Smooth muscle cell (in vitro differentiated cells): Measurements from ENCODE around the gene AKAP8. TPM values are rescaled to one million over a fixed set of nuclear protein-coding genes. Genes with fewer than 3 reads are reported as not detected.
"Not testable (repeated sequence)": the region's sequence is repeated elsewhere in the genome, so short reads cannot be mapped to it uniquely, and the experiment has no call there.

Experiments used
- DNase-seq: peaks from one replicate; lab custom pipeline; 2025; ENCODE audit not compliant: unreplicated experiment; lab: John Stamatoyannopoulos, UW
- H2AFZ ChIP-seq: fragments of 200-600 bp; sonication (generic); 2 replicates; pipeline ENCODE4 v1.6.0; 2016; ENCODE audit warnings: antibody characterized with exemption, low read depth, mild to moderate bottlenecking
- H3F3A ChIP-seq: fragments of 200-600 bp; sonication (generic); 2 replicates; pipeline ENCODE4 v1.6.0; 2017; ENCODE audit warnings: antibody characterized with exemption, low read depth
- H3K27ac ChIP-seq: fragments of 200-600 bp; sonication (generic); 2 replicates; pipeline ENCODE4 v1.5.1; 2016; ENCODE audit warnings: low read depth, mild to moderate bottlenecking
- H3K27me3 ChIP-seq: fragments of 200-600 bp; sonication (generic); 2 replicates; pipeline ENCODE4 v1.6.1; 2016; ENCODE audit warnings: low read depth, mild to moderate bottlenecking
- H3K36me3 ChIP-seq: fragments of 200-600 bp; sonication (generic); 2 replicates; pipeline ENCODE4 v1.5.1; 2016; ENCODE audit warnings: low read depth
- H3K4me1 ChIP-seq: fragments of 200-600 bp; sonication (generic); 2 replicates; pipeline ENCODE4 v1.5.1; 2016; ENCODE audit warnings: low read depth
- H3K4me2 ChIP-seq: fragments of 200-600 bp; sonication (generic); 2 replicates; pipeline ENCODE4 v1.6.0; 2016; ENCODE audit warnings: mild to moderate bottlenecking
- H3K4me3 ChIP-seq: fragments of 200-600 bp; sonication (generic); 2 replicates; pipeline ENCODE4 v1.5.1; 2016; ENCODE audit warnings: mild to moderate bottlenecking
- H3K79me2 ChIP-seq: fragments of 200-600 bp; sonication (generic); 2 replicates; pipeline ENCODE4 v1.6.0; 2016; ENCODE audit warnings: low read depth, mild to moderate bottlenecking
- H3K9ac ChIP-seq: fragments of 200-600 bp; sonication (generic); 2 replicates; pipeline ENCODE4 v1.6.0; 2016; ENCODE audit warnings: low read depth
- H3K9me3 ChIP-seq: fragments of 200-600 bp; sonication (generic); replicated peaks from 2 replicates; pipeline ENCODE4 v1.5.1; 2016; ENCODE audit warnings: low read depth
- H4K20me1 ChIP-seq: fragments of 200-600 bp; sonication (generic); 2 replicates; pipeline ENCODE4 v1.6.0; 2016; ENCODE audit warnings: low read depth
- WGBS: methylation state at CpG from one replicate; pipeline ENCODE4 v1.1.7; 2016; ENCODE audit warnings: low lambda C conversion rate; 5-methylcytosine and 5-hydroxymethylcytosine counted together
- polyA plus RNA-seq: library from polyadenylated mRNA; unstranded; fragments of >200 nt; fragmentation: Nextera tagmentation; extraction: Ambion mirVana; gene quantifications from 2 replicates; pipeline ENCODE4 v1.2.1, GENCODE V29; 2016
- total RNA-seq: library from RNA; depleted of rRNA; stranded (reverse); fragments of >200 nt; gene quantifications from 2 replicates; pipeline ENCODE4 v1.2.3, GENCODE V29; 2014
- TF ChIP-seq, protein P1 (sequence below): fragments of 200-600 bp; sonication (generic); IDR thresholded peaks from 2 replicates; pipeline ENCODE4 v1.5.1; 2017; ENCODE audit warnings: borderline replicate concordance, mild to moderate bottlenecking, antibody characterized with exemption; ENCODE audit not compliant: insufficient read depth, poor library complexity, severe bottlenecking

AKAP8 gene
- total and polyA plus RNA-seq, 2 experiments from 2014 or later, result 12.0 to 19.1 TPM

DNA sequence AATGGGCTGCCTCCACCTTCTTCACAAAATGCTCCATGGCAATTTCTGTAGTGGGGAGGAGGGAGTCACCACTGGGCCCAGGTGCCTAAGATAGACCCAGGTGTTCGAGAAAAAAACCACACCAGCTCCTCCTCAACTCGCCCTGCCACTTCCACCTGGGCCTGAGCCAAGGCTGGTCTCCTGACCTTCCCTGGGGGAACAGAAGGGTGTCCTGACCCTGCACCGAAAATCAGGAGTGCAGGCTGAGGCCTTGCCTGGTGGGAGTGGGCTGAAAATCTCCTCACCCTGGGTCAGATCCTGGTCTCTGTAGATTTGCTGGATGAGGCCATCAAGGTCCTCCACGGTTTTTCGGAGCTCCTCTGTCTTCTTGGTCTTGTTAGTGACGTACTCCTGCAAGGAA, 17.6 kb upstream of the AKAP8 start:
- peaks cover 87% of the 10 kb centered on the region for H4K20me1 ChIP-seq
- WGBS, result 99% methylated on average over 6 of the region's 6 CpGs
- peaks cover 9% of the 10 kb centered on the region for H3K36me3 ChIP-seq
- DNase-seq, result no peak
- H3K79me2 ChIP-seq, result peaks cover 40% of the 10 kb centered on the region
- no peaks in the 10 kb centered on the region for H3K27me3 ChIP-seq
- H2AFZ ChIP-seq, result no peak overlapping the region
- no peak overlapping the region for H3K4me3 ChIP-seq
- no peak overlapping the region for H3K27ac ChIP-seq
- H3F3A ChIP-seq, result no peaks in the 10 kb centered on the region
- TF ChIP-seq, protein P1, sequence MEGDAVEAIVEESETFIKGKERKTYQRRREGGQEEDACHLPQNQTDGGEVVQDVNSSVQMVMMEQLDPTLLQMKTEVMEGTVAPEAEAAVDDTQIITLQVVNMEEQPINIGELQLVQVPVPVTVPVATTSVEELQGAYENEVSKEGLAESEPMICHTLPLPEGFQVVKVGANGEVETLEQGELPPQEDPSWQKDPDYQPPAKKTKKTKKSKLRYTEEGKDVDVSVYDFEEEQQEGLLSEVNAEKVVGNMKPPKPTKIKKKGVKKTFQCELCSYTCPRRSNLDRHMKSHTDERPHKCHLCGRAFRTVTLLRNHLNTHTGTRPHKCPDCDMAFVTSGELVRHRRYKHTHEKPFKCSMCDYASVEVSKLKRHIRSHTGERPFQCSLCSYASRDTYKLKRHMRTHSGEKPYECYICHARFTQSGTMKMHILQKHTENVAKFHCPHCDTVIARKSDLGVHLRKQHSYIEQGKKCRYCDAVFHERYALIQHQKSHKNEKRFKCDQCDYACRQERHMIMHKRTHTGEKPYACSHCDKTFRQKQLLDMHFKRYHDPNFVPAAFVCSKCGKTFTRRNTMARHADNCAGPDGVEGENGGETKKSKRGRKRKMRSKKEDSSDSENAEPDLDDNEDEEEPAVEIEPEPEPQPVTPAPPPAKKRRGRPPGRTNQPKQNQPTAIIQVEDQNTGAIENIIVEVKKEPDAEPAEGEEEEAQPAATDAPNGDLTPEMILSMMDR, result no peak
- no peaks in the 10 kb centered on the region for H3K9me3 ChIP-seq
- H3K9ac ChIP-seq, result no peak overlapping the region
- H3K4me2 ChIP-seq, result no peak overlapping the region
- no peaks in the 10 kb centered on the region for H3K4me1 ChIP-seq

DNA sequence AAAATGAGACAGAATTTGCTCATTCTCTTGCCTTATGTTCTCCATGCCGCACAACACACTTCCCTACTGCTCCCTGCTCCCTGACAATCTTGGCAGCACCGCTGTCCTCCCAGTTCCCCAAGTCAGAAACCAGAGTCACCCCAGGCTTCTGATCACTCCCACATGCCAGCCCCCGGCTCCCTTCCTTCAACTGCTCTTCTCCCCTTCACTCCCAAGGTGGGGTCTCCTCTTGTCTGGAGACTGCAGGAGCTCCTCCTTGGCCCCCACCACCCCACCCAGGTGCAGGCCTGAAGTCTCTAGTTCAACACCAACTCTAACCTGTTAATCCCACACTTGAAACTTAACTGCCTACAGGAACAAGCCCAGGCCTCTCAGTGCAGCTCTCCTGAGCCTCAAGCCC, 16.8 kb upstream of the AKAP8 start:
- Histone ChIP-seq H3F3A (no peaks in the 10 kb centered on the region), H3K27me3 (no peaks in the 10 kb centered on the region), H3K27ac (no peak overlapping the region), H3K9ac (no peak overlapping the region), H2AFZ (no peak overlapping the region), H3K36me3 (peaks cover 9% of the 10 kb centered on the region), H3K4me3 (no peak overlapping the region), H3K79me2 (peaks cover 43% of the 10 kb centered on the region), H3K9me3 (no peaks in the 10 kb centered on the region), H3K4me1 (no peaks in the 10 kb centered on the region), H3K4me2 (no peak overlapping the region), H4K20me1 (peaks cover 86% of the 10 kb centered on the region)
- DNase-seq, result no peak
- TF ChIP-seq, protein P1, result no peak
- 98% methylated on average over 3 of the region's 3 CpGs for WGBS

DNA sequence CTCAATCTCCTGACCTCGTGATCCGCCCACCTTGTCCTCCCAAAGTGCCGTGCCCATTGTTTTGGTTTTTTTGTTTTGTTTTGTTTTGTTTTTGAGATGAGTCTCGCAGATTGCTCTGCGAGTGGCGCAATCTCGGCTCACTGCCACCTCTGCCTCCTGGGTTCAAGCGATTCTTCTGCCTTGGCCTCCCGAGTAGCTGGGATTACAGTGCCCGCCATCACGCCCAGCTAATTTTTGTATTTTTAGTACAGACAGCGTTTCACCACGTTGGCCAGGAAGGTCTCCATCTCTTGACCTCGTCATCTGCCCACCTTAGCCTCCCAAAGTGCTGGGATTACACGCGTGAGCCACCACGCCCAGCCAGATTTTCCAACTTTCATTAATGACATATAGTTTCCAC, 15.7 kb upstream of the AKAP8 start:
- peaks cover 47% of the 10 kb centered on the region for H3K79me2 ChIP-seq
- not testable (repeated sequence) for DNase-seq, H3K27me3 ChIP-seq, H3K9me3 ChIP-seq, H3K9ac ChIP-seq, H2AFZ ChIP-seq, H3K4me1 ChIP-seq, H3K36me3 ChIP-seq, H3K4me2 ChIP-seq, H3F3A ChIP-seq, H3K4me3 ChIP-seq, H3K27ac ChIP-seq
- WGBS, result 98% methylated on average over 17 of the region's 17 CpGs
- H4K20me1 ChIP-seq, result peaks cover 82% of the 10 kb centered on the region

DNA sequence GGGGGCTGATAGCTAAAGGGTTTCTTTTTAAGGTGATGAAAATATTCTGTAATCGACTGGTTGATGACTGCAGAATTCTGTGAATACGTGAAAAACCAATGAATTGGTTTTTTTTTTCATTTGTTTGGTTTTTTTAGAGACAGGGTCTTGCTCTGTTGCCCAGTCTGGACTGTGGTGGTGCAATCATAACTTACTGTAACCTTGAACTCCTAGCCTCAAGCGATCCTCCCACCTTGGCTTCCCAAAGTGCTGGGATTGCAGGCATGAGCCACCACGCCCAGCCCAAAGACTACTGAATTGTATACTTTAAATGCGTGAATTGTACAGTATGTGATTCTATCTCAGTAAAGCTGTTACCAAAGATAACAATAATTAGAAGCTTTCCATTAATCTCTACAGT, 14.8 kb upstream of the AKAP8 start:
- Histone ChIP-seq H2AFZ (no peak overlapping the region), H3K79me2 (peaks cover 54% of the 10 kb centered on the region), H3K4me3 (no peak overlapping the region), H3K4me2 (no peak overlapping the region), H3K27ac (peak overlapping the region; percentile 6), H4K20me1 (peaks cover 82% of the 10 kb centered on the region), H3F3A (no peaks in the 10 kb centered on the region), H3K27me3 (no peaks in the 10 kb centered on the region), H3K36me3 (peaks cover 9% of the 10 kb centered on the region), H3K9ac (no peak overlapping the region), H3K4me1 (no peaks in the 10 kb centered on the region), H3K9me3 (no peaks in the 10 kb centered on the region)
- no peak for DNase-seq
- WGBS, result 98% methylated on average over 5 of the region's 5 CpGs
- TF ChIP-seq, protein P1, result no peak
